ENCODE measurements around the gene LPP. TPM values are rescaled to one million over a fixed set of nuclear protein-coding genes. Genes with fewer than 3 reads are reported as not detected.

The LPP gene
- total RNA-seq, 1 experiment from 2014 or later = 120 TPM

DNA sequence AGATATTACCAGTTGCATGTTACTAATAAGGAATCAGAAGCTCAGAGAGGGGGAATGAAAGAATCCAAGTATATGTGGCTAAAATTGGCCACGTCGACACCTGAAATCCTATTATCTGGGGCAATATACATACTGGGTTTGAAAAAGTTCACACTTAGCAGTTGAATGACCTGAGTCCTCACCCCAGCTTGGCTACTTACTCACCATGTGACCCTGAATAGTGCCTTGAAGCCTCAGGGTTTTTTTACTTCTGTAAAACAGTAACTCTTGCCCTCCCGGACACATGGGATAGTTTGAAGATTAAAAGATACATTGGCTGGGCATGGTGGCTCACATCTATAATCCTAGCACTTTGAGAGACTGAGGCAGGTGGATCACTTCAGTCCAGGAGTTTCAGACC lies 675.6 kb downstream of the LPP start:
- ChIA-PET CTCF (no interaction called here), POLR2A (interaction anchor here (0.7 kb wide), 1 partner anchor 11 kb away, joined by 3 read pairs; no protein-coding TSS in a partner anchor)
- TF ChIP-seq CTCF (IDR thresholded peaks at IDR 0.05; ENCODE audit: insufficient read depth in 1 of 2, low read depth in 1 of 2, low read length in 1 of 2, severe bottlenecking in 1 of 2, unreplicated experiment in 1 of 2) = no peak
- Histone ChIP-seq H3K4me3 (ENCODE audit: low read depth, low read length) (no peak overlapping the region), H3K36me3 (ENCODE audit: control insufficient read depth, insufficient read depth, low read length) (peaks cover 2% of the 10 kb centered on the region; the same call in 1 of the 2 replicates), H3K27me3 (replicated peaks; ENCODE audit: control insufficient read depth, insufficient read depth, low read length) (no peaks in the 10 kb centered on the region), H3K9me3 (no peaks in the 10 kb centered on the region), H3K4me1 (peaks cover 8% of the 10 kb centered on the region; the same call in 1 of the 2 replicates)
- DNase-seq = no peak
- intact Hi-C loops (cut with micrococcal nuclease; ENCODE audit: unreplicated experiment) = no loop called here
- Mint-ChIP-seq H3K4me3 (ENCODE audit: unreplicated experiment) (no peak overlapping the region), H3K4me1 (ENCODE audit: low read depth, unreplicated experiment) (peaks cover 18% of the 10 kb centered on the region), H3K9me3 (ENCODE audit: unreplicated experiment) (no peaks in the 10 kb centered on the region), H3K27me3 (ENCODE audit: insufficient read depth, unreplicated experiment) (no peaks in the 10 kb centered on the region), H3K27ac (ENCODE audit: unreplicated experiment) (no peak overlapping the region), H3K36me3 (ENCODE audit: insufficient read depth, unreplicated experiment) (peaks cover 20% of the 10 kb centered on the region)
- BruUV-seq (replicated peaks) = no TSS peak

DNA sequence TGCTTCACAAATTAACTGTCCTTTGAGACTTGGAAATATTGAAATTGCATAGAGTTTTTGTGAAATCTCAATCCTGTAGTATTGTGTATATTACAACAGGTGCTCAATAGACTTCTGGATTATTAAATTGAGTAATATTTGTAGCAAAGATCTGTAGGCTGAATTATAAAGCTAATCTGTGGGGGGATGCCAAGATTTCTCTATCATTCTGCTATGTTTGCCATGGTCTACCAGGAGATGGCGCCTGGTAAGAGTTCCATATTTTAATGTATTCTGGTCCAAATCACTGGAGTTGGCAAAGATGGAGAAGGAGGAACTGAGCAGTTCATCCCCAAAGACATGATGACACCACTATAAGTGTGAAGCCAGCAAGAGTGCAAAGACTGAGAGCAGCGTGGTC lies 676.9 kb downstream of the LPP start:
- peaks cover 17% of the 10 kb centered on the region for H3K36me3 Mint-ChIP-seq (ENCODE audit: insufficient read depth, unreplicated experiment)
- BruUV-seq (replicated peaks) = no TSS peak
- H3K27me3 Mint-ChIP-seq (ENCODE audit: insufficient read depth, unreplicated experiment) = no peaks in the 10 kb centered on the region
- no peak overlapping the region for H3K27ac Mint-ChIP-seq (ENCODE audit: unreplicated experiment)
- Histone ChIP-seq H3K4me1 (peaks cover 8% of the 10 kb centered on the region; the same call in 1 of the 2 replicates), H3K9me3 (no peaks in the 10 kb centered on the region), H3K36me3 (ENCODE audit: control insufficient read depth, insufficient read depth, low read length) (peaks cover 2% of the 10 kb centered on the region; the same call in 1 of the 2 replicates), H3K4me3 (ENCODE audit: low read depth, low read length) (no peak overlapping the region), H3K27me3 (replicated peaks; ENCODE audit: control insufficient read depth, insufficient read depth, low read length) (no peaks in the 10 kb centered on the region)
- DNase-seq = no peak
- intact Hi-C loops (cut with micrococcal nuclease; ENCODE audit: unreplicated experiment) = loop anchor here (2.0 to 10.0 kb wide), 3 partner anchors 124 to 1086 kb away; partner anchors contain the start of gene BCL6
- POLR2A ChIA-PET = no interaction called here
- CTCF ChIA-PET = no interaction called here
- no peak overlapping the region for H3K4me3 Mint-ChIP-seq (ENCODE audit: unreplicated experiment)
- peak in 1 of 2 experiments; percentile 22 for TF ChIP-seq CTCF (IDR thresholded peaks at IDR 0.05; ENCODE audit: insufficient read depth in 1 of 2, low read depth in 1 of 2, low read length in 1 of 2, severe bottlenecking in 1 of 2, unreplicated experiment in 1 of 2)
- no peaks in the 10 kb centered on the region for H3K9me3 Mint-ChIP-seq (ENCODE audit: unreplicated experiment)
- peaks cover 18% of the 10 kb centered on the region for H3K4me1 Mint-ChIP-seq (ENCODE audit: low read depth, unreplicated experiment)

DNA sequence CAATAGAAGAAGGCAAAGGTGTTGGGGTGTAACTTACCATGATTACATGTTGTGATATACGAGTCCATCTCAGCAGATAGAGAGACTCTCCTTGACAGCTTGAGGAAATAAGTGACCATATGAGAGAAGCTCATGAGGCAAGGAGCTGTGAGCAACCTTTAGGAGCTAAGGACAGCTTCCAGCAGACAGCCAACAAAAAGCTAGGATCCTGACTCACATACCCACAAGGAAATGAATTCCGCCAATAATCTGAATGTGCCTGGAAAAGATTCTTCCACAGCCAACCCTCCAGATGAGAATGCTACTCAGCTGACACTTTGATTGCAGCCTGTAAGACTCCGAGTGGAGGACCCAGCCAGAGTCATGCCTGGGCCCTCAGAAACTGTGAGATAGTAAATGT lies 678.2 kb downstream of the LPP start:
- Histone ChIP-seq H3K9me3 (no peaks in the 10 kb centered on the region), H3K27me3 (replicated peaks; ENCODE audit: control insufficient read depth, insufficient read depth, low read length) (no peaks in the 10 kb centered on the region), H3K4me1 (peaks cover 2% of the 10 kb centered on the region; the same call in 1 of the 2 replicates), H3K4me3 (ENCODE audit: low read depth, low read length) (no peak overlapping the region), H3K36me3 (ENCODE audit: control insufficient read depth, insufficient read depth, low read length) (peaks cover 2% of the 10 kb centered on the region; the same call in 1 of the 2 replicates)
- CTCF ChIA-PET = no interaction called here
- intact Hi-C loops (cut with micrococcal nuclease; ENCODE audit: unreplicated experiment) = loop anchor here (10.0 kb wide), 2 partner anchors 527 to 1087 kb away; partner anchors contain the start of gene BCL6
- no peaks in the 10 kb centered on the region for H3K9me3 Mint-ChIP-seq (ENCODE audit: unreplicated experiment)
- H3K36me3 Mint-ChIP-seq (ENCODE audit: insufficient read depth, unreplicated experiment) = peaks cover 17% of the 10 kb centered on the region
- H3K27me3 Mint-ChIP-seq (ENCODE audit: insufficient read depth, unreplicated experiment) = no peaks in the 10 kb centered on the region
- DNase-seq = no peak
- H3K4me1 Mint-ChIP-seq (ENCODE audit: low read depth, unreplicated experiment) = peaks cover 17% of the 10 kb centered on the region
- POLR2A ChIA-PET = no interaction called here
- no peak for TF ChIP-seq CTCF (IDR thresholded peaks at IDR 0.05; ENCODE audit: insufficient read depth in 1 of 2, low read depth in 1 of 2, low read length in 1 of 2, severe bottlenecking in 1 of 2, unreplicated experiment in 1 of 2)
- BruUV-seq (replicated peaks) = no TSS peak
- H3K27ac Mint-ChIP-seq (ENCODE audit: unreplicated experiment) = no peak overlapping the region
- H3K4me3 Mint-ChIP-seq (ENCODE audit: unreplicated experiment) = no peak overlapping the region

Data from Caco-2 (cell line).